ENCODE data around the gene GUCY1A1. TPM values are rescaled to one million over a fixed set of nuclear protein-coding genes. Genes with fewer than 3 reads are reported as not detected.

Gene GUCY1A1
- polyA plus RNA-seq, 1 donor from 2014 or later, result 13.6 TPM

GRCh38 chr4:155659176-155659575 lies 7.5 kb upstream of the GUCY1A1 start:
- no peak overlapping the region for H3K27ac ChIP-seq (ENCODE audit: low read length)
- no peaks in the 10 kb centered on the region for H3K79me2 ChIP-seq (replicated peaks; ENCODE audit: insufficient read depth, low read length)
- H4K20me1 ChIP-seq (ENCODE audit: insufficient read depth), result no peaks in the 10 kb centered on the region
- H3K9me3 ChIP-seq (ENCODE audit: low read length), result no peaks in the 10 kb centered on the region
- no peak overlapping the region for H3K4me3 ChIP-seq (ENCODE audit: low read length)
- no peak overlapping the region for H2AFZ ChIP-seq (ENCODE audit: low read depth, low read length)
- TF ChIP-seq SMC3 (conservative IDR thresholded peaks at IDR 0.05; ENCODE audit: poor library complexity) (no peak), REST (IDR thresholded peaks at IDR 0.05; ENCODE audit: borderline replicate concordance) (no peak), CTCF (IDR thresholded peaks at IDR 0.05; ENCODE audit: poor library complexity, severe bottlenecking) (no peak), RAD21 (conservative IDR thresholded peaks at IDR 0.05) (no peak), EP300 (conservative IDR thresholded peaks at IDR 0.05; ENCODE audit: poor library complexity, severe bottlenecking) (no peak), MXI1 (conservative IDR thresholded peaks at IDR 0.05; ENCODE audit: poor library complexity, severe bottlenecking) (no peak), EZH2 (IDR thresholded peaks at IDR 0.05; ENCODE audit: borderline replicate concordance, insufficient read depth, low read length, poor library complexity, severe bottlenecking) (no peak), POLR2AphosphoS5 (IDR thresholded peaks at IDR 0.05) (no peak), TAF1 (IDR thresholded peaks at IDR 0.05; ENCODE audit: low read depth) (no peak)
- H3K9ac ChIP-seq (ENCODE audit: low read length), result no peak overlapping the region
- no peaks in the 10 kb centered on the region for H3K36me3 ChIP-seq (ENCODE audit: insufficient read depth, low read length)
- no peaks in the 10 kb centered on the region for H3K27me3 ChIP-seq (ENCODE audit: insufficient read depth, low read depth, low read length)
- no peak overlapping the region for H3K4me2 ChIP-seq (ENCODE audit: low read length)
- H3K9me2 ChIP-seq (ENCODE audit: insufficient read depth, low read length), result no peaks in the 10 kb centered on the region
- no peaks in the 10 kb centered on the region for H3F3A ChIP-seq (ENCODE audit: insufficient read depth, low read length, poor library complexity, severe bottlenecking)

- Histone ChIP-seq H3K9ac (ENCODE audit: low read length) (no peak overlapping the region), H3K79me2 (replicated peaks; ENCODE audit: insufficient read depth, low read length) (no peaks in the 10 kb centered on the region), H2AFZ (ENCODE audit: low read depth, low read length) (no peak overlapping the region), H3F3A (ENCODE audit: insufficient read depth, low read length, poor library complexity, severe bottlenecking) (no peaks in the 10 kb centered on the region), H3K27ac (ENCODE audit: low read length) (no peak overlapping the region), H3K4me3 (ENCODE audit: low read length) (no peak overlapping the region), H3K4me2 (ENCODE audit: low read length) (no peak overlapping the region), H3K9me2 (ENCODE audit: insufficient read depth, low read length) (no peaks in the 10 kb centered on the region), H3K9me3 (ENCODE audit: low read length) (no peaks in the 10 kb centered on the region), H3K36me3 (ENCODE audit: insufficient read depth, low read length) (no peaks in the 10 kb centered on the region), H4K20me1 (ENCODE audit: insufficient read depth) (no peaks in the 10 kb centered on the region), H3K27me3 (ENCODE audit: insufficient read depth, low read depth, low read length) (no peaks in the 10 kb centered on the region)
- no peak for TF ChIP-seq EP300 (conservative IDR thresholded peaks at IDR 0.05; ENCODE audit: poor library complexity, severe bottlenecking)
- TF ChIP-seq TAF1 (IDR thresholded peaks at IDR 0.05; ENCODE audit: low read depth), result no peak
- no peak for TF ChIP-seq EZH2 (IDR thresholded peaks at IDR 0.05; ENCODE audit: borderline replicate concordance, insufficient read depth, low read length, poor library complexity, severe bottlenecking)
- TF ChIP-seq CTCF (IDR thresholded peaks at IDR 0.05; ENCODE audit: poor library complexity, severe bottlenecking), result no peak
- TF ChIP-seq REST (IDR thresholded peaks at IDR 0.05; ENCODE audit: borderline replicate concordance), result no peak
- no peak for TF ChIP-seq POLR2AphosphoS5 (IDR thresholded peaks at IDR 0.05)
- no peak for TF ChIP-seq RAD21 (conservative IDR thresholded peaks at IDR 0.05)
- TF ChIP-seq MXI1 (conservative IDR thresholded peaks at IDR 0.05; ENCODE audit: poor library complexity, severe bottlenecking), result no peak
- no peak for TF ChIP-seq SMC3 (conservative IDR thresholded peaks at IDR 0.05; ENCODE audit: poor library complexity)
These were observed 6.2 kb upstream of the GUCY1A1 start for GRCh38 chr4:155660436-155660835.

Measured in neural cell (in vitro differentiated cells).